H1 (cell line): ENCODE results near the gene GGT6. TPM values are rescaled to one million over a fixed set of nuclear protein-coding genes. Genes with fewer than 3 reads are reported as not detected.

ENCODE experiments used
- ASH2L ChIP-seq: fragments of 200-600, 300-600 bp; sonication (generic); IDR thresholded peaks from one replicate; pipeline ENCODE4 v1.7.1; 2017; ENCODE audit warnings: low read length
- CTCF ChIP-seq, 3 experiments: IDR thresholded peaks; 1 replicate in 2 of 3; 2 replicates in 1 of 3; pipeline versions ENCODE4 v1.5.1 to v1.6.1; 2011; ENCODE audit warnings: low read length in 3 of 3, mild to moderate bottlenecking in 3 of 3, inconsistent platforms in 2 of 3, low read depth in 1 of 3, moderate library complexity in 1 of 3; ENCODE audit not compliant: insufficient read depth in 1 of 3; ENCODE audit errors: control extremely low read depth in 1 of 3
- FOSL1 ChIP-seq: IDR thresholded peaks from 2 replicates; pipeline ENCODE4 v1.6.1; 2011; ENCODE audit warnings: mild to moderate bottlenecking, low read depth, low read length, moderate library complexity; ENCODE audit not compliant: insufficient read depth
- KDM1A ChIP-seq: fragments of 200-600, 300-600 bp; sonication (generic); IDR thresholded peaks from 2 replicates; pipeline ENCODE4 v1.7.1; 2016; ENCODE audit warnings: mild to moderate bottlenecking, low read length, borderline replicate concordance
- POLR2A ChIP-seq, 2 experiments: IDR thresholded peaks; 1 replicate in 1 of 2; 2 replicates in 1 of 2; pipeline ENCODE4 v1.6.1; 2011; ENCODE audit warnings: low read depth in 2 of 2, low read length in 2 of 2, mild to moderate bottlenecking in 2 of 2; ENCODE audit errors: control extremely low read depth in 1 of 2
- RNF2 ChIP-seq: fragments of 200-900, 300-1000 bp; sonication (generic); IDR thresholded peaks from 2 replicates; pipeline ENCODE4 v1.7.1; 2016; ENCODE audit warnings: borderline replicate concordance, low read depth, mild to moderate bottlenecking, antibody characterized with exemption, low read length; ENCODE audit not compliant: poor library complexity, severe bottlenecking; ENCODE audit errors: missing control alignments
- SP1 ChIP-seq: IDR thresholded peaks from 2 replicates; pipeline ENCODE4 v1.6.1; 2011; ENCODE audit warnings: low read depth, low read length
- ZNF274 ChIP-seq: IDR thresholded peaks from 2 replicates; pipeline ENCODE4 v1.7.0; 2012; ENCODE audit warnings: low read length, borderline replicate concordance; ENCODE audit errors: extremely low read depth
- polyA plus RNA-seq, 7 experiments: library from polyadenylated mRNA; depleted of rRNA in 3 of 7; stranded (reverse) in 5 of 7; unstranded in 2 of 7; fragments of >200 nt in 5 of 7; fragments of 200-250 nt in 2 of 7; gene quantifications; 1 replicate in 5 of 7; 2 replicates in 1 of 7; 4 replicates in 1 of 7; pipeline versions ENCODE4 v1.2.1 to v1.2.3, GENCODE V29; 2011 to 2013; ENCODE audit warnings: missing spikeins in 2 of 7, mixed read lengths in 2 of 7
- total RNA-seq: library from RNA; stranded (reverse); fragmentation: NEBNext Ultra II Directional; extraction: Animal tissue kit (Norgen Biotek cat#: 25700); gene quantifications from 2 replicates; pipeline ENCODE4 v1.2.1, GENCODE V29; 2021

GGT6 gene
- total and polyA plus RNA-seq, 2 of the 8 experiments (the other 6 are each of a cell fraction or from before 2014, with no cell fraction given): 0.18 TPM; not detected in 1

GRCh38 chr17:4532860-4533522, 27.4 kb downstream of the GGT6 start (continued):
- TF ChIP-seq CTCF (IDR thresholded peaks at IDR 0.05; ENCODE audit: control extremely low read depth in 1 of 3, insufficient read depth in 1 of 3, low read depth in 1 of 3, low read length in 3 of 3) (no peak), FOSL1 (no peak), KDM1A (no peak), SP1 (no peak), RNF2 (no peak), ZNF274 (no peak), POLR2A (IDR thresholded peaks at IDR 0.05; ENCODE audit: control extremely low read depth in 1 of 2, low read depth in 2 of 2, low read length in 2 of 2) (no peak; a peak in 1 of 3 replicates), ASH2L (no peak)
